Measurements from ENCODE around the gene NRG3. TPM values are rescaled to one million over a fixed set of nuclear protein-coding genes. Genes with fewer than 3 reads are reported as not detected.

NRG3 gene
- total and polyA plus RNA-seq, 2 of the 4 experiments (the other 2 are of a cell fraction), result not detected

DNA sequence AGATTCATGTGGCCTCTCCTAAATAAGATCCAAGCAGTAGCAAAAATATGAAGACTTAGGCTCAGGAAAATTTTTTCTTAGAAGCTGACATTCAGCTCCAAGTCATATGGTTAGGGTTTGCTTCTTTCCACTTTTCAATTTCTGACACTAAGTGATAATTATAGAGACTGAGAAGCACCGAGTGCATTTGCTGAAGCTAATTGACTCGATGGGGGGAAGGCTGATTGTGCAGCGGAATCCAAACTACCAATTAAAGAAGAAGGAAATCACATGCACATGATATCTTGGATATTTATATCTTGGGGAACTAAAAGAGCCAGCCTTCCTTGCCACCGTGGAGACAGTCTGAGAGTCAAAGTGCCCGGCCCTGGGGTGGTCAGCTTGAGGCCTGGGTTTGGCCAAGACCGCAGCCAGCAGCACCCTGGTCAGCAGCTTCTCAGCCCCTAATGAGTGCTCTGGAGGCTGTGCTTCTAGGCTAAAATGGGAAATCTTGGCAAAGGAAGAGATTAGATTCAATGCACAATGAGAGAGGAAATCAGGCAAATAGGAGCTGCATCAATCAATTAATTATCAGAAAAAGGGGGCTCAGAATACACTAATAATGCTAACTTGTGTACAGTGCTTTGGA, 589.3 kb downstream of the NRG3 start:
- Histone ChIP-seq H3K36me3 (ENCODE audit: control insufficient read depth, insufficient read depth, low read length) (no peaks in the 10 kb centered on the region), H3K14ac (replicated peaks; ENCODE audit: low read depth, low read length) (no peak overlapping the region), H4K91ac (ENCODE audit: insufficient read depth, low read depth, low read length) (no peak overlapping the region), H3K4ac (ENCODE audit: low read depth, low read length) (no peak overlapping the region), H2BK20ac (ENCODE audit: low read depth, low read length) (no peak overlapping the region), H3K4me2 (ENCODE audit: low read depth, low read length) (no peak overlapping the region), H3K9me3 (ENCODE audit: control insufficient read depth, insufficient read depth, low read length) (peaks cover 28% of the 10 kb centered on the region), H3K9me1 (ENCODE audit: insufficient read depth, low read length) (no peaks in the 10 kb centered on the region), H4K20me1 (ENCODE audit: insufficient read depth, low read length) (no peaks in the 10 kb centered on the region), H2BK15ac (ENCODE audit: low read depth, low read length) (no peak overlapping the region), H3K27me3 (ENCODE audit: control insufficient read depth, insufficient read depth, low read length) (no peaks in the 10 kb centered on the region), H3K9ac (ENCODE audit: low read depth, low read length) (no peak overlapping the region), H4K5ac (ENCODE audit: low read depth, low read length) (no peak overlapping the region), H2BK120ac (ENCODE audit: low read depth, low read length) (no peak overlapping the region), H3K4me1 (ENCODE audit: control insufficient read depth, insufficient read depth, low read length) (no peaks in the 10 kb centered on the region), H2AFZ (replicated peaks; ENCODE audit: low read length, poor library complexity) (no peak overlapping the region), H2AK9ac (replicated peaks; ENCODE audit: low read depth, low read length, poor library complexity) (no peak overlapping the region), H2AK5ac (ENCODE audit: low read depth, low read length) (no peak overlapping the region), H3K4me3 (ENCODE audit: insufficient read depth, low read depth, low read length) (no peak overlapping the region), H4K8ac (ENCODE audit: low read depth in 2 of 2, low read length in 2 of 2) (no peak overlapping the region), H3K23ac (ENCODE audit: low read depth, low read length) (no peak overlapping the region), H3K27ac (ENCODE audit: insufficient read depth, low read length) (no peak overlapping the region), H3K79me1 (ENCODE audit: low read depth in 1 of 2, low read length in 2 of 2) (no peaks in the 10 kb centered on the region), H3K56ac (ENCODE audit: extremely low read depth, insufficient read depth, low read length) (no peak overlapping the region), H2BK5ac (ENCODE audit: low read depth, low read length, poor library complexity, severe bottlenecking) (no peak overlapping the region), H3K18ac (ENCODE audit: low read depth, low read length) (no peak overlapping the region)
- no peak for ATAC-seq (ENCODE audit: low read depth)
- TF ChIP-seq CHD1 (IDR thresholded peaks at IDR 0.05; ENCODE audit: low read depth, low read length) (no peak), FOS (IDR thresholded peaks at IDR 0.05; ENCODE audit: low read depth, low read length) (no peak), MXI1 (IDR thresholded peaks at IDR 0.05; ENCODE audit: borderline replicate concordance, low read depth, low read length) (no peak), SMC3 (IDR thresholded peaks at IDR 0.05; ENCODE audit: low read depth, low read length) (no peak), NFE2L2 (IDR thresholded peaks at IDR 0.05; ENCODE audit: low read depth, low read length) (no peak), CEBPB (IDR thresholded peaks at IDR 0.05; ENCODE audit: low read depth, low read length) (no peak), RCOR1 (IDR thresholded peaks at IDR 0.05; ENCODE audit: insufficient replicate concordance, low read length) (no peak), RFX5 (IDR thresholded peaks at IDR 0.05; ENCODE audit: low read depth, low read length) (no peak)
- TF ChIP-seq, protein P1, sequence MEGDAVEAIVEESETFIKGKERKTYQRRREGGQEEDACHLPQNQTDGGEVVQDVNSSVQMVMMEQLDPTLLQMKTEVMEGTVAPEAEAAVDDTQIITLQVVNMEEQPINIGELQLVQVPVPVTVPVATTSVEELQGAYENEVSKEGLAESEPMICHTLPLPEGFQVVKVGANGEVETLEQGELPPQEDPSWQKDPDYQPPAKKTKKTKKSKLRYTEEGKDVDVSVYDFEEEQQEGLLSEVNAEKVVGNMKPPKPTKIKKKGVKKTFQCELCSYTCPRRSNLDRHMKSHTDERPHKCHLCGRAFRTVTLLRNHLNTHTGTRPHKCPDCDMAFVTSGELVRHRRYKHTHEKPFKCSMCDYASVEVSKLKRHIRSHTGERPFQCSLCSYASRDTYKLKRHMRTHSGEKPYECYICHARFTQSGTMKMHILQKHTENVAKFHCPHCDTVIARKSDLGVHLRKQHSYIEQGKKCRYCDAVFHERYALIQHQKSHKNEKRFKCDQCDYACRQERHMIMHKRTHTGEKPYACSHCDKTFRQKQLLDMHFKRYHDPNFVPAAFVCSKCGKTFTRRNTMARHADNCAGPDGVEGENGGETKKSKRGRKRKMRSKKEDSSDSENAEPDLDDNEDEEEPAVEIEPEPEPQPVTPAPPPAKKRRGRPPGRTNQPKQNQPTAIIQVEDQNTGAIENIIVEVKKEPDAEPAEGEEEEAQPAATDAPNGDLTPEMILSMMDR (conservative IDR thresholded peaks at IDR 0.05; ENCODE audit: low read depth, low read length), result no peak
- TF ChIP-seq, protein P2, sequence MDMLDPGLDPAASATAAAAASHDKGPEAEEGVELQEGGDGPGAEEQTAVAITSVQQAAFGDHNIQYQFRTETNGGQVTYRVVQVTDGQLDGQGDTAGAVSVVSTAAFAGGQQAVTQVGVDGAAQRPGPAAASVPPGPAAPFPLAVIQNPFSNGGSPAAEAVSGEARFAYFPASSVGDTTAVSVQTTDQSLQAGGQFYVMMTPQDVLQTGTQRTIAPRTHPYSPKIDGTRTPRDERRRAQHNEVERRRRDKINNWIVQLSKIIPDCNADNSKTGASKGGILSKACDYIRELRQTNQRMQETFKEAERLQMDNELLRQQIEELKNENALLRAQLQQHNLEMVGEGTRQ (IDR thresholded peaks at IDR 0.05; ENCODE audit: low read depth, low read length), result no peak
- 30% methylated on average over 2 of the region's 6 CpGs; no CpG with 5 or more reads in 1 of the 2 experiments for WGBS, 2 experiments (ENCODE audit: extremely low coverage in 2 of 2, insufficient read length in 1 of 2)
- dilution Hi-C loops (cut with HindIII; ENCODE audit: low sequenced_read_pairs, unreplicated experiment), result no loop called here
- in situ Hi-C loops (cut with MboI; ENCODE audit: low sequenced_read_pairs), result no loop called here
- intact Hi-C loops (cut with micrococcal nuclease), result no loop called here
- no TSS peak for BruUV-seq (replicated peaks)
- ChIA-PET POLR2A (ENCODE audit: unreplicated experiment) (no interaction called here), CTCF (no interaction called here)
- no peak for DNase-seq

Data from IMR-90 (cell line).